Measurements from ENCODE around the gene RAB1B. TPM values are rescaled to one million over a fixed set of nuclear protein-coding genes. Genes with fewer than 3 reads are reported as not detected.

Gene RAB1B
- total RNA-seq, 1 donor from 2014 or later, result 120 TPM

- no peak overlapping the region for H3K4me3 Mint-ChIP-seq (ENCODE audit: unreplicated experiment)
- Histone ChIP-seq H3K4me1 (ENCODE audit: insufficient read depth, low read length) (no peaks in the 10 kb centered on the region), H3K4me2 (ENCODE audit: low read length) (no peak overlapping the region), H3K4me3 (ENCODE audit: insufficient read depth, low read depth, low read length) (no peak overlapping the region), H3K9ac (ENCODE audit: low read length) (no peak overlapping the region), H2AFZ (ENCODE audit: low read depth, low read length) (no peak overlapping the region), H4K20me1 (ENCODE audit: insufficient read depth, low read length) (no peaks in the 10 kb centered on the region), H3K9me3 (ENCODE audit: insufficient read depth, low read depth, low read length) (no peaks in the 10 kb centered on the region), H3K36me3 (ENCODE audit: insufficient read depth, low read length) (peaks cover 20% of the 10 kb centered on the region), H3K79me2 (ENCODE audit: insufficient read depth, low read length) (no peaks in the 10 kb centered on the region), H3K27ac (ENCODE audit: low read depth, low read length) (no peak overlapping the region), H3K27me3 (ENCODE audit: insufficient read depth, low read length) (no peaks in the 10 kb centered on the region)
- H3K27ac Mint-ChIP-seq (ENCODE audit: unreplicated experiment), result no peak overlapping the region
- H3K4me1 Mint-ChIP-seq (ENCODE audit: low read depth, unreplicated experiment), result no peaks in the 10 kb centered on the region
- peaks cover 32% of the 10 kb centered on the region for H3K36me3 Mint-ChIP-seq (ENCODE audit: low read depth, unreplicated experiment)
- peaks cover 2% of the 10 kb centered on the region for H3K27me3 Mint-ChIP-seq (ENCODE audit: low read depth, unreplicated experiment)
- DNase-seq (ENCODE audit: low read depth) (no peak), FAIRE-seq (no peak)
- no peak for TF ChIP-seq EZH2 (IDR thresholded peaks at IDR 0.05; ENCODE audit: insufficient read depth, low read length)
- TF ChIP-seq CTCF (IDR thresholded peaks at IDR 0.05; ENCODE audit: insufficient read depth, low read depth, low read length), result no peak
- no peaks in the 10 kb centered on the region for H3K9me3 Mint-ChIP-seq (ENCODE audit: unreplicated experiment)
Measured at GRCh38 chr11:66232769-66233168, 35.7 kb upstream of the RAB1B start.

GRCh38 chr11:66233301-66233700, 35.1 kb upstream of the RAB1B start:
- Histone ChIP-seq H3K27ac (ENCODE audit: low read depth, low read length) (no peak overlapping the region), H3K9ac (ENCODE audit: low read length) (no peak overlapping the region), H3K4me3 (ENCODE audit: insufficient read depth, low read depth, low read length) (no peak overlapping the region), H3K4me2 (ENCODE audit: low read length) (no peak overlapping the region), H3K4me1 (ENCODE audit: insufficient read depth, low read length) (no peaks in the 10 kb centered on the region), H3K27me3 (ENCODE audit: insufficient read depth, low read length) (no peaks in the 10 kb centered on the region), H4K20me1 (ENCODE audit: insufficient read depth, low read length) (no peaks in the 10 kb centered on the region), H3K79me2 (ENCODE audit: insufficient read depth, low read length) (no peaks in the 10 kb centered on the region), H2AFZ (ENCODE audit: low read depth, low read length) (no peak overlapping the region), H3K36me3 (ENCODE audit: insufficient read depth, low read length) (peaks cover 14% of the 10 kb centered on the region), H3K9me3 (ENCODE audit: insufficient read depth, low read depth, low read length) (no peaks in the 10 kb centered on the region)
- no peak overlapping the region for H3K27ac Mint-ChIP-seq (ENCODE audit: unreplicated experiment)
- no peak for DNase-seq (ENCODE audit: low read depth)
- peaks cover 2% of the 10 kb centered on the region for H3K27me3 Mint-ChIP-seq (ENCODE audit: low read depth, unreplicated experiment)
- no peaks in the 10 kb centered on the region for H3K4me1 Mint-ChIP-seq (ENCODE audit: low read depth, unreplicated experiment)
- H3K36me3 Mint-ChIP-seq (ENCODE audit: low read depth, unreplicated experiment), result peaks cover 32% of the 10 kb centered on the region
- FAIRE-seq, result no peak
- H3K4me3 Mint-ChIP-seq (ENCODE audit: unreplicated experiment), result no peak overlapping the region
- no peaks in the 10 kb centered on the region for H3K9me3 Mint-ChIP-seq (ENCODE audit: unreplicated experiment)
- TF ChIP-seq CTCF (IDR thresholded peaks at IDR 0.05; ENCODE audit: insufficient read depth, low read depth, low read length), result no peak

GRCh38 chr11:66235141-66235540, 33.3 kb upstream of the RAB1B start:
- peaks cover 19% of the 10 kb centered on the region for H3K36me3 ChIP-seq (ENCODE audit: insufficient read depth, low read length)
- H3K4me3 ChIP-seq (ENCODE audit: insufficient read depth, low read depth, low read length), result no peak overlapping the region
- Mint-ChIP-seq H3K27ac (ENCODE audit: unreplicated experiment) (no peak overlapping the region), H3K27me3 (ENCODE audit: low read depth, unreplicated experiment) (peaks cover 2% of the 10 kb centered on the region), H3K9me3 (ENCODE audit: unreplicated experiment) (no peaks in the 10 kb centered on the region), H3K36me3 (ENCODE audit: low read depth, unreplicated experiment) (peaks cover 33% of the 10 kb centered on the region), H3K4me1 (ENCODE audit: low read depth, unreplicated experiment) (no peaks in the 10 kb centered on the region), H3K4me3 (ENCODE audit: unreplicated experiment) (peak overlapping the region; percentile 27)
- no peaks in the 10 kb centered on the region for H3K27me3 ChIP-seq (ENCODE audit: insufficient read depth, low read length)
- no peak for TF ChIP-seq CTCF (IDR thresholded peaks at IDR 0.05; ENCODE audit: insufficient read depth, low read depth, low read length)
- no peak for TF ChIP-seq EZH2 (IDR thresholded peaks at IDR 0.05; ENCODE audit: insufficient read depth, low read length)
- no peak overlapping the region for H3K27ac ChIP-seq (ENCODE audit: low read depth, low read length)
- H3K9me3 ChIP-seq (ENCODE audit: insufficient read depth, low read depth, low read length), result no peaks in the 10 kb centered on the region
- no peaks in the 10 kb centered on the region for H3K4me1 ChIP-seq (ENCODE audit: insufficient read depth, low read length)
- no peak overlapping the region for H3K9ac ChIP-seq (ENCODE audit: low read length)
- DNase-seq (ENCODE audit: low read depth) (no peak), FAIRE-seq (no peak)
- no peaks in the 10 kb centered on the region for H3K79me2 ChIP-seq (ENCODE audit: insufficient read depth, low read length)
- H2AFZ ChIP-seq (ENCODE audit: low read depth, low read length), result no peak overlapping the region
- H4K20me1 ChIP-seq (ENCODE audit: insufficient read depth, low read length), result no peaks in the 10 kb centered on the region
- H3K4me2 ChIP-seq (ENCODE audit: low read length), result no peak overlapping the region

Data from astrocyte (in vitro differentiated cells and primary cell).